H9 (cell line): Measurements from ENCODE around the gene TMEM92. TPM values are rescaled to one million over a fixed set of nuclear protein-coding genes. Genes with fewer than 3 reads are reported as not detected.

Source experiments
- DNase-seq: peaks from one replicate; pipeline ENCODE4 v3.0.0-alpha.2; 2017
- H2AFZ ChIP-seq: one replicate; pipeline ENCODE4 v1.6.1; 2013; ENCODE audit warnings: mild to moderate bottlenecking, low read length, control low read depth, moderate library complexity
- H2AK5ac ChIP-seq: 2 replicates; pipeline ENCODE4 v1.6.1; 2013; ENCODE audit warnings: low read length, control low read depth, mixed read lengths; ENCODE audit not compliant: insufficient read length
- H2BK120ac ChIP-seq: one replicate; pipeline ENCODE4 v1.6.1; 2013; ENCODE audit warnings: low read depth, mild to moderate bottlenecking, low read length, control low read depth, inconsistent platforms; ENCODE audit not compliant: poor library complexity, severe bottlenecking
- H2BK12ac ChIP-seq: 2 replicates; pipeline ENCODE4 v1.6.1; 2013; ENCODE audit warnings: low read length, control low read depth, mixed read lengths, low read depth; ENCODE audit not compliant: insufficient read length
- H2BK15ac ChIP-seq: 2 replicates; pipeline ENCODE4 v1.6.1; 2013; ENCODE audit warnings: low read depth, low read length, control low read depth
- H2BK20ac ChIP-seq: one replicate; pipeline ENCODE4 v1.6.1; 2013; ENCODE audit warnings: low read depth, mild to moderate bottlenecking, low read length, control low read depth, inconsistent platforms; ENCODE audit not compliant: poor library complexity, severe bottlenecking
- H2BK5ac ChIP-seq: 2 replicates; pipeline ENCODE4 v1.6.1; 2013; ENCODE audit warnings: low read length, control low read depth, mixed read lengths; ENCODE audit not compliant: insufficient read length
- H3K14ac ChIP-seq: 2 replicates; pipeline ENCODE4 v1.6.1; 2013; ENCODE audit warnings: low read length, control low read depth; ENCODE audit not compliant: insufficient read depth
- H3K18ac ChIP-seq: 2 replicates; pipeline ENCODE4 v1.6.1; 2013; ENCODE audit warnings: low read depth, mild to moderate bottlenecking, mixed read lengths, low read length, control low read depth; ENCODE audit not compliant: insufficient read length
- H3K23ac ChIP-seq: 2 replicates; pipeline ENCODE4 v1.6.1; 2013; ENCODE audit warnings: low read length, control low read depth, mixed read lengths, low read depth; ENCODE audit not compliant: insufficient read length
- H3K23me2 ChIP-seq: 2 replicates; pipeline ENCODE4 v1.6.1; 2013; ENCODE audit warnings: low read depth, mild to moderate bottlenecking, mixed read lengths, low read length, control low read depth; ENCODE audit not compliant: insufficient read length, poor library complexity, severe bottlenecking
- H3K27ac ChIP-seq: 2 replicates; pipeline ENCODE4 v1.5.1; 2013; ENCODE audit warnings: low read length, control low read depth, mixed read lengths, low read depth; ENCODE audit not compliant: insufficient read length
- H3K27me3 ChIP-seq: 2 replicates; pipeline ENCODE4 v1.6.1; 2013; ENCODE audit warnings: low read length, control low read depth, inconsistent platforms; ENCODE audit not compliant: insufficient read depth
- H3K4ac ChIP-seq: 2 replicates; pipeline ENCODE4 v1.6.1; 2013; ENCODE audit warnings: low read depth, mild to moderate bottlenecking, control low read depth, inconsistent platforms, low read length, moderate library complexity
- H3K4me1 ChIP-seq: 2 replicates; pipeline ENCODE4 v1.6.1; 2013; ENCODE audit warnings: low read length, control low read depth, inconsistent platforms; ENCODE audit not compliant: insufficient read depth
- H3K4me2 ChIP-seq: 2 replicates; pipeline ENCODE4 v1.6.1; 2013; ENCODE audit warnings: low read length, control low read depth, mixed read lengths; ENCODE audit not compliant: insufficient read length, insufficient read depth
- H3K56ac ChIP-seq: 2 replicates; pipeline ENCODE4 v1.6.1; 2013; ENCODE audit warnings: low read depth, mild to moderate bottlenecking, mixed read lengths, low read length, control low read depth; ENCODE audit not compliant: insufficient read length
- H3K79me1 ChIP-seq: 2 replicates; pipeline ENCODE4 v1.6.1; 2013; ENCODE audit warnings: low read depth, mild to moderate bottlenecking, moderate library complexity, low read length, control low read depth, inconsistent platforms; ENCODE audit not compliant: insufficient read depth, poor library complexity, severe bottlenecking
- H3K79me2 ChIP-seq: 2 replicates; pipeline ENCODE4 v1.6.1; 2013; ENCODE audit warnings: low read length, control low read depth, inconsistent platforms; ENCODE audit not compliant: insufficient read depth
- H3K9ac ChIP-seq: 2 replicates; pipeline ENCODE4 v1.6.1; 2013; ENCODE audit warnings: low read length, control low read depth, mixed read lengths; ENCODE audit not compliant: insufficient read length; ENCODE audit errors: extremely low read depth
- H3K9me3 ChIP-seq: one replicate; pipeline ENCODE4 v1.6.1; 2013; ENCODE audit warnings: low read depth, low read length, inconsistent platforms; ENCODE audit not compliant: control insufficient read depth
- H3T11ph ChIP-seq: one replicate; pipeline ENCODE4 v1.6.1; 2013; ENCODE audit warnings: mild to moderate bottlenecking, low read length, control low read depth, inconsistent platforms
- H4K20me1 ChIP-seq: one replicate; pipeline ENCODE4 v1.6.1; 2013; ENCODE audit not compliant: control insufficient read depth, insufficient read length, insufficient read depth
- H4K5ac ChIP-seq: 2 replicates; pipeline ENCODE4 v1.6.1; 2013; ENCODE audit warnings: low read depth, mild to moderate bottlenecking, mixed read lengths, low read length, control low read depth; ENCODE audit not compliant: insufficient read length
- H4K8ac ChIP-seq: replicated peaks from 2 replicates; pipeline ENCODE4 v1.6.1; 2013; ENCODE audit warnings: low read length, control low read depth, mixed read lengths, low read depth; ENCODE audit not compliant: insufficient read length
- H4K91ac ChIP-seq: 2 replicates; pipeline ENCODE4 v1.6.1; 2013; ENCODE audit warnings: low read depth, mild to moderate bottlenecking, moderate library complexity, mixed read lengths, low read length, control low read depth; ENCODE audit not compliant: insufficient read length
- H3K27ac Mint-ChIP-seq, 3 experiments: 2 replicates in 2 of 3; 3 replicates in 1 of 3; pipeline ENCODE4 v1.8.0; 2020 to 2021; ENCODE audit warnings: mixed read lengths in 3 of 3, mild to moderate bottlenecking in 1 of 3, moderate library complexity in 1 of 3
- H3K27me3 Mint-ChIP-seq: 2 replicates; pipeline ENCODE4 v1.8.0; 2021; ENCODE audit warnings: low read depth, mild to moderate bottlenecking, moderate library complexity, mixed read lengths
- H3K36me3 Mint-ChIP-seq, 3 experiments: 2 replicates in 2 of 3; 3 replicates in 1 of 3; pipeline ENCODE4 v1.8.0; 2020 to 2021; ENCODE audit warnings: low read depth in 3 of 3, mixed read lengths in 3 of 3; ENCODE audit not compliant: insufficient read depth in 1 of 3
- H3K4me1 Mint-ChIP-seq, 2 experiments: 2 replicates each; pipeline ENCODE4 v1.8.0; 2020; ENCODE audit warnings: mixed read lengths in 2 of 2
- H3K4me3 Mint-ChIP-seq, 2 experiments: 2 replicates in 1 of 2; 3 replicates in 1 of 2; pipeline ENCODE4 v1.8.0; 2020 to 2021; ENCODE audit warnings: mild to moderate bottlenecking in 2 of 2, mixed read lengths in 2 of 2, moderate library complexity in 1 of 2
- H3K9me3 Mint-ChIP-seq, 2 experiments: 2 replicates in 1 of 2; 3 replicates in 1 of 2; pipeline ENCODE4 v1.8.0; 2020; ENCODE audit warnings: mild to moderate bottlenecking in 2 of 2, mixed read lengths in 2 of 2, moderate library complexity in 1 of 2
- CTCF ChIP-seq: fragments of 200-600 bp; sonication (generic); conservative IDR thresholded peaks from 3 replicates; pipeline ENCODE4 v1.8.0; 2021; ENCODE audit warnings: antibody characterized with exemption, mild to moderate bottlenecking
- WGBS: extraction: QIAGEN DNeasy Blood & Tissue Kit; methylation state at CpG from one replicate; pipeline ENCODE4 v1.1.7; 2013; ENCODE audit warnings: missing lambda C conversion rate, low lambda C conversion rate, mixed read lengths; ENCODE audit not compliant: insufficient read length; ENCODE audit errors: extremely low coverage; 5-methylcytosine and 5-hydroxymethylcytosine counted together
- long read RNA-seq: library from polyadenylated mRNA; unstranded; transcript quantifications from one replicate; pipeline ENCODE4 v2.0.0, GENCODE V29; 2020
- total RNA-seq: library from RNA; stranded (reverse); gene quantifications from 2 replicates; pipeline ENCODE4 v1.2.1, GENCODE V29; 2021

The TMEM92 gene
- 10.9 and 11.2 TPM in 2 replicates for total RNA-seq
- long read RNA-seq, transcript TMEM92-202 (5 exons, 573 nt): major isoform, 24 of 46 reads
- long read RNA-seq, partial matches to known transcripts: 1 of 46 reads
- long read RNA-seq, other reads (novel, unspliced or antisense): 21 of 46 reads

GRCh38 chr17:50274142-50274896 is at the start of gene TMEM92:
Gene TMEM92, plus strand, starts transcription at chr17:50274466. Its CDS starts 36 bp downstream, at chr17:50274502.
- Histone ChIP-seq H3K23ac (no peak within 1 kb of the TSS), H3K14ac (no peak within 1 kb of the TSS), H2AFZ (no peak within 1 kb of the TSS), H4K8ac (no peak within 1 kb of the TSS), H4K91ac (no peak within 1 kb of the TSS), H3T11ph (no peak within 1 kb of the TSS), H3K27ac (no peak within 1 kb of the TSS), H3K4me2 (peak within 1 kb of the TSS; percentile 64), H4K5ac (no peak within 1 kb of the TSS), H3K4ac (no peak within 1 kb of the TSS), H2BK5ac (no peak within 1 kb of the TSS), H3K23me2 (peaks cover 10% of the 10 kb centered on the region), H3K18ac (no peak within 1 kb of the TSS), H3K9me3 (no peaks in the 10 kb centered on the region), H2BK15ac (no peak within 1 kb of the TSS), H3K27me3 (peaks cover 4% of the 10 kb centered on the region; the same call in 1 of the 2 replicates), H2AK5ac (no peak within 1 kb of the TSS), H3K79me2 (no peaks in the 10 kb centered on the region), H3K4me1 (peaks cover 16% of the 10 kb centered on the region; the same call in 1 of the 2 replicates), H2BK20ac (no peak within 1 kb of the TSS), H2BK12ac (no peak within 1 kb of the TSS), H4K20me1 (no peaks in the 10 kb centered on the region), H3K79me1 (no peaks in the 10 kb centered on the region), H3K9ac (no peak within 1 kb of the TSS), H2BK120ac (no peak within 1 kb of the TSS), H3K56ac (no peak within 1 kb of the TSS)
- no CpG with 5 or more reads among the region's 23 CpGs for WGBS
- Mint-ChIP-seq H3K9me3 (no peaks in the 10 kb centered on the region; a peak in 2 of 5 replicates), H3K27me3 (peaks cover 8% of the 10 kb centered on the region), H3K27ac (peak within 1 kb of the TSS; percentile 87 to 88 (median 87); a peak in 4 of 7 replicates), H3K4me1 (peaks cover 44 to 51% of the 10 kb centered on the region in 2 experiments), H3K4me3 (peak within 1 kb of the TSS; percentile 66 to 84), H3K36me3 (peaks cover 1 to 2% (median 2%) of the 10 kb centered on the region in 3 experiments; a peak in 5 of 7 replicates)
- peak; percentile 98 for DNase-seq
- no peak for TF ChIP-seq CTCF
